ENCODE results near the gene PITRM1.

- TF ChIP-seq CTCF (IDR thresholded peaks at IDR 0.05): no peak
- TF ChIP-seq POLR2A (IDR thresholded peaks at IDR 0.05): no peak
Measured at GRCh38 chr10:3127921-3128320, 44.7 kb downstream of the PITRM1 start.

Data from gastroesophageal sphincter (tissue), 3 donors.